ENCODE results near the gene WDR38.
A peak's percentile ranks its signal among the peaks of the same experiment; 100 is the strongest.

The WDR38 gene

GRCh38 chr9:124852829-124853531 is at the start of gene WDR38:
Gene WDR38 (plus strand): TSS chr9:124853460. CDS start chr9:124853532, 72 bp downstream.
- peak; percentile 93 for DNase-seq (ENCODE audit: low spot score)

DNA sequence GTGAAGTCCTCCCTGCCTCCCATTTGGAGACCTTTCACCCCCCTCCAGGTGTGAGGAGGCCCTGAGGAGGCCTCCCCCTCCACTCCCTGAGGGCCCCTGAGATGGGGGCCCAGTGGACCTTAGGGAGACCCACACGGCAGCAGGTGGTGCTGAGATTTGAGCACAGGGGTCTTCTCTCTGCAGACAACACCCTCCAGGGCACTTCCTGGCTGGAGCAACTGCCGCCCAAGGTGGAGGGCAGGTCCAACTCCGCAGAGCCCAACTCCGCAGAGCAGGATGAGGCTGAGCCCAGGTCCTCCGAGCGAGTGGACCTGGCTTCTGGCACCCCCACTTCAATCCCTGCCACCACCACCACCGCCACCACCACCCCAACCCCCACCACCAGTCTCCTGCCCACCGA is 49.3 kb upstream of the WDR38 start:
- no peak for DNase-seq (ENCODE audit: low spot score)

DNA sequence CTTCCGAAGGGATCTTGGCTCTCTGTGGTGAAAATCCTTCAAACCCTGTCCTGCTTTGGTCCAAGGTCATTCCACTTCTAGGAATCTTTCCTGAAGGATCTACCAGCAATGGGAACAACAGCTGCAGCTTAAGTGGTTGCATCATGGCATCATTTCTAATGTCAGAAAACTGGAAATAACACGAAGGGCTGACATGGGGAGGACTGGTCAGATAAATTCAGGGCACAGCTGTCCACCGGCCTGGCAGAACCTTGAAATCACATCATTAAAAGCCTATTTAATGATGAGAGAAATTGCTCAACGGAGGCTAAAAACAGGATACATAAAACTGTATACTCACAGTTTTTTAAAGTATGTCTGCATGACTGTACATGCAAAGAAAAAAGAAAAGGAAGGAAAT is 48.1 kb upstream of the WDR38 start:
- no peak for DNase-seq (ENCODE audit: low spot score)

DNA sequence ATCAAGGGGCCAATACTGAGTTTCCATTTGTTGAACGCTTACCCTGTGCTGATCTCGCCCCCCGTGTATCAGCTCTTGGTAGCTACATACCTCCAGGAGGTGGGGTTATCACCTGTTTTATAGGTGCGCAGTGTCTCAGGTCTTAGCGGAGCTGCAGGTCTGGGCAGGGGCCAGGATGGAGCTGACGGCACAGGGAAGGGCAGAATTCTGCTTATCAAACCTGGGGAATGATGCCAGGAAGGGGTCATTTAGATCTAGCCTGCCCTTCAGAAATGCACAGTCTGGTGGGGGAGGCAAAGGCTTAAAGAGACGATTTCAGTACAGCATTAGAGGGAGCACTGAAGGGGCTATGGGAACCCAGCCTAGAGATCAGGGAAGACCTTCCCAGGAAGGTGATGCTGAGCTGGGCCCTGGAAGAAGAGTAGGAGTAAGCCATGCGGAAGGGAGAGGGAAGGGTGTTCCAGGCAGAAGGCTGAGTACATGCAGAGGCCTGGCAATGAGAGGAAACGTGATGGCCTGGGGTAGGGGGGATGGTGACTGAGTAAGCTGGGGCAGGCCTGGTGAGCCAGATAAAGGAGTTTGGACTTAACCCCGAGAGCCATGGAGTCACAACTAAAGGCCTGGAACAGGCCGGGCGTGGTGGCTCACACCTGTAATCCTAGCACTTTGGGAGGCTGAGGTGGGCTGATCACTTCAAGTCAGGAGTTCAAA is 44.9 kb upstream of the WDR38 start:
- no peak for DNase-seq (ENCODE audit: low spot score)

- no peak for DNase-seq (ENCODE audit: low spot score)
These were observed 44.0 kb upstream of the WDR38 start for GRCh38 chr9:124809211-124809610.

DNA sequence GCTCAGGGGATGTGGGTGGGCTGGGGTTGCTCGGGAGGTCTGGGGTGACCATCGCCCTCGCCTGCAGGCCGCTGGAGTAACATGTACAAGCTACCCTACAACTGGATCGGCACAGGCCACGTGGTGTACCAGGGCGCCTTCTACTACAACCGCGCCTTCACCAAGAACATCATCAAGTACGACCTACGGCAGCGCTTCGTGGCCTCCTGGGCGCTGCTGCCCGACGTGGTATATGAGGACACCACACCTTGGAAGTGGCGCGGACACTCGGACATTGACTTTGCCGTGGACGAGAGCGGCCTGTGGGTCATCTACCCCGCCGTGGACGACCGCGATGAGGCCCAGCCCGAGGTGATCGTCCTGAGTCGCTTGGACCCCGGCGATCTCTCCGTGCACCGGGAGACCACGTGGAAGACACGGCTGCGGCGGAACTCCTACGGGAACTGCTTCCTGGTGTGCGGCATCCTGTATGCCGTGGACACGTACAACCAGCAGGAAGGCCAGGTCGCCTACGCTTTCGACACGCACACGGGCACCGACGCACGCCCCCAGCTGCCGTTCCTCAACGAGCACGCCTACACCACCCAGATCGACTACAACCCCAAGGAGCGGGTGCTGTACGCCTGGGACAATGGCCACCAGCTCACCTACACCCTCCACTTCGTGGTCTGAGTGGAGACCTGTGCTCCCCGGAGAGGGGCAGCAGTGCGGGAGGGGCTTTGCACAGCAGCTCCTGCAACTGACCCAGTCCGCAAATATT is 43.3 kb upstream of the WDR38 start:
- DNase-seq (ENCODE audit: low spot score), result no peak

- peak; percentile 88 for DNase-seq (ENCODE audit: low spot score)
These were observed 42.5 kb upstream of the WDR38 start for GRCh38 chr9:124810663-124811355.

DNA sequence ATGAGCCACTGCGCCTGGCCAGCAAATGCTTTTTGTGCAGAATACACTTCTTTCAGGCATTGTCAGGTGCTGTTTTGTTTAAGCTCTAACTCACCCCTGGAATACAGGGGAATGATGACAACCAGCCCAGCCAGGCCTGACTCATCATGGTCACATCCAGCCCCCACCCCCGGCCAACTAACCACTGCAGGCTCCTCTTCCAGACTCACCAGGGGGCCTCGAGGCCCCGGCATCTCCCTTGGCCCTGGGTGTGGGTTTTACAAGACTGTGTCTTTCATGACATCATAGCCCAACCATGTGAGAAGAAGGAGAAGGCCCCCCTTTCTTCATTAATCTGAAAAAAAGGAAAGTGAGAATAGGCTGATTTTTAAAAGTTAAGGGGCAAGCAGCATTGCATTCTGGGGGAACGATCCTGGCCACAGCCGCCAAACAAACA is 40.8 kb upstream of the WDR38 start:
- DNase-seq (ENCODE audit: low spot score), result peak; percentile 96

- DNase-seq (ENCODE audit: low spot score), result no peak
These were observed 40.2 kb upstream of the WDR38 start for GRCh38 chr9:124813041-124813440.

DNA sequence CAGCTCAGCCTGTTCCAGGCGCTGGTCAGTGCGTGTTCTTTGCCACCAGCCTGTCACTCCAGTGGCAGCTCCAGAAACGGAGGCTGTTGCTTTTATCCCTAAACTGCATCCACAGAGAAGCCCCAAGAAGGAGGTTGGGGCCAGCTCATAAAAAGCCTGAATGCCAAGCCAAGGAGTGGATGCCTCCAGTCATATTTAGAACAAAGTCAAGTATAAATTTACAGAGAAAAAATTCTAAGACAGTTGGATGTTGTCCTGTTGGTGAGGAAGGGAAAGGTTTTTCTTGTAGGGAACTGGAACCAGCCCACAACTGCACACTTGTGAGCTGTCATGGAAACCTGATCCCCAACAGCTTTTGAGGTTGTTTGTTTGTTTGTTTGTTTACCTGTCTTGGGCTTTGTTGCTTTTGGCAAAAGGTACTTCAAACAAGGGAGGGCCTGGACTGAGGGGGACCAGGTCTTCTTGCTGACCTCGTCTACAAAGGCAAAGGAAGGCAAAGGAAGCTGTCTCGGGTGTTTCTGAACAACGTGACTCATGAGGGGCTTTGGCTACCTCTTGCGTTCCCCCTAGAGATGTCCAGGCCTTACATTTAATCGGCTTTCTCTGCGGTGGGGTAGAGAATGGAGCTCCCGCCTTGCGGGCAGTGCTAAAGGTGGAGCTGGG is 39.6 kb upstream of the WDR38 start:
- no peak for DNase-seq (ENCODE audit: low spot score)

GRCh38 chr9:124814164-124814535 is 39.1 kb upstream of the WDR38 start:
- no peak for DNase-seq (ENCODE audit: low spot score)

- no peak for DNase-seq (ENCODE audit: low spot score)
These were observed 37.7 kb upstream of the WDR38 start for GRCh38 chr9:124815601-124816000.

GRCh38 chr9:124818431-124819281 is 34.6 kb upstream of the WDR38 start:
- no peak for DNase-seq (ENCODE audit: low spot score)

GRCh38 chr9:124820698-124821623 is 32.3 kb upstream of the WDR38 start:
- no peak for DNase-seq (ENCODE audit: low spot score)

DNA sequence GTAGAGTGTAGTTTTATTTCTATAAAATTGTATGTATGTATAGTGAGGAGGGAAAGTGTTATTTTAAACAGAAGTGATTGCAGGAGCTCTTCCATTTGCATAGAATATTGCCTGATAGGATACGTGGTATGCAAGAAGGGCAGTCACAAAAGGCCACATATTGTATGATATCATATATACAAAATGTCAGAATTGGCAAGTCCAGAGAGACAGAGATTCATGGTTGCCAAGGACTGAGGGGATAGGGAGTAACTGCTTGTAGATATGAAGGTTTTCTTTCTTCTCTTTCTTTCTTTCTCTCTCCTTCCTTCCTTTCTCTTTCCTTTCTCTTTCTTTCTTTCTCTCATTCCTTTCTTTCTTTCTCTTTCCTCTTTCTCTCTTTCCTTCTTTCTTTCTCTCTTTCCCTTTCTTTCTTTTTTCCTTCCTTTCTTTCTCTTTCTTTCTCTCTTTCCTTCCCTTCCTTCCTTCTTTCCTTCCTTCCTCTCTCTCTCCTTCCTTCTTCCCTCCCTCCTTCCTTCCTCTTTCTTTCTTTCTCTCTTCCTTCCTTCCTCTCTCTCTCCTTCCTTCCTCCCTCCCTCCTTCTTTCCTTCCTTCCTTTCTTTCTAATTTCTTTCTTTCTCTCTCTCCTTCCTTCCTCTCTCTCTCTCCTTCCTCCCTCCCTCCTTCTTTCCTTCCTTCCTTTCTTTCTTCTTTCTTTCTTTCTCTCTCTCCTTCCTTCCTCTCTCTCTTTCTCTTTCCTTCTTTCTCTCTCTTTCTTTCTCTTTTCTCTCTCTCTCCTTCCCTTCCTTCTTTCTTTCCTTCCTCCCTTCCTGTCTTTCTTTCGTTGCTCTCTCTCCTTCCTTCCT is 24.5 kb upstream of the WDR38 start:
- no peak for DNase-seq (ENCODE audit: low spot score)

GRCh38 chr9:124829334-124829669 is 24.0 kb upstream of the WDR38 start:
- no peak for DNase-seq (ENCODE audit: low spot score)

- no peak for DNase-seq (ENCODE audit: low spot score)
These were observed 22.7 kb upstream of the WDR38 start for GRCh38 chr9:124830593-124830992.

DNA sequence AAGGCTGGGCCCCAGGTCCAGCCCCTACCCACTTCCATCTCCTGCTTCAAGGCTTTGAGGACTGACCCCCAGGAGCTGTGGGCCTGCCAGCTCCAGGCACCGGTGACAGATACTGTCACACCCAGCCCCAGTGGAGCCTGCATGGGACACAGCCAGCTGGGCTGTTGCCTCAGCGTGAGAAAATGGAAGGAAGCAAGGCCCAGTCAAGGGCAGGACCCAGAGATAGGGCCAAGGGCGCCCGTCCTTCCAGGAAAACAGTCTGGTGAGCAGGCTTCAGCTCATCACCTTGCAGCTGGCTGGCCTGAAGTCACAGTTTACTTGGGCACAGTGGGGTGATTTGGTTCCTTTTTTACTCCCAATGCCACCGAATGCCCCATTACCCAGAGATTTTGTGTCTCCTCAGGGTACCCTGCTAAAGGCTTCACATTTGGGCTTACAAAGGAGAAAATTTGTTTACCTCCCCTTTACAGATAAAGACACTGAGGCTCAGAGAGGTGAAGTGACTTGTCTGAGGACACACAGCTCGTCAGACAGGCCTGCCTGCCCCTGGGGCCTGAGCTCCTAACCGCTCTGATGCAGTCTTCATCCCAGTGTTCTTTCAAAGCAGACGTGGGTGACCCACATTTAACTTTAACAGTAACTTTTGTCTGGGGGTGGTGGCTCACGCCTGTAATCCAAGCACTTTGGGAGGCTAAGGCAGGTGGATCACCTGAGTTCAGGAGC is 21.5 kb upstream of the WDR38 start:
- DNase-seq (ENCODE audit: low spot score), result no peak

All from hepatic stellate cell (primary cell).